ENCODE measurements around the gene SVEP1.

The SVEP1 gene

GRCh38 chr9:110472111-110472510, 107.4 kb downstream of the SVEP1 start:
- no peak overlapping the region for H3K4me2 ChIP-seq (ENCODE audit: insufficient read depth, low read length)
- TF ChIP-seq EZH2 (IDR thresholded peaks at IDR 0.05; ENCODE audit: borderline replicate concordance, low read depth, low read length, severe bottlenecking) (no peak), CTCF (IDR thresholded peaks at IDR 0.05; ENCODE audit: borderline replicate concordance, extremely low read depth, low read length, poor library complexity, severe bottlenecking) (no peak)
- H2AFZ ChIP-seq (ENCODE audit: low read depth, low read length) = no peak overlapping the region
- DNase-seq (no peak), ATAC-seq (ENCODE audit: insufficient read depth, low read depth) (no peak)
- H3K4me3 ChIP-seq (ENCODE audit: low read depth in 1 of 2, low read length in 2 of 2) = no peak overlapping the region
- no peaks in the 10 kb centered on the region for H4K20me1 ChIP-seq (ENCODE audit: insufficient read depth, low read length)
- H3K9me3 ChIP-seq (ENCODE audit: insufficient read depth, low read length, severe bottlenecking) = no peaks in the 10 kb centered on the region
- no peaks in the 10 kb centered on the region for H3K36me3 ChIP-seq (ENCODE audit: insufficient read depth, low read length)
- H3K4me1 ChIP-seq (ENCODE audit: insufficient read depth, low read length) = no peaks in the 10 kb centered on the region
- H3K27ac ChIP-seq (ENCODE audit: low read length) = no peak overlapping the region
- H3K79me2 ChIP-seq (ENCODE audit: insufficient read depth, low read length) = no peaks in the 10 kb centered on the region
- H3K9ac ChIP-seq (ENCODE audit: low read depth, low read length) = no peak overlapping the region
- no peaks in the 10 kb centered on the region for H3K27me3 ChIP-seq (ENCODE audit: insufficient read depth, low read length, poor library complexity)

- no peak overlapping the region for H3K27ac ChIP-seq (ENCODE audit: low read length)
- no peaks in the 10 kb centered on the region for H3K4me1 ChIP-seq (ENCODE audit: insufficient read depth, low read length)
- no peak overlapping the region for H3K9ac ChIP-seq (ENCODE audit: low read depth, low read length)
- no peaks in the 10 kb centered on the region for H3K27me3 ChIP-seq (ENCODE audit: insufficient read depth, low read length, poor library complexity)
- H3K79me2 ChIP-seq (ENCODE audit: insufficient read depth, low read length) = no peaks in the 10 kb centered on the region
- TF ChIP-seq CTCF (IDR thresholded peaks at IDR 0.05; ENCODE audit: borderline replicate concordance, extremely low read depth, low read length, poor library complexity, severe bottlenecking) (no peak), EZH2 (IDR thresholded peaks at IDR 0.05; ENCODE audit: borderline replicate concordance, low read depth, low read length, severe bottlenecking) (no peak)
- no peaks in the 10 kb centered on the region for H3K36me3 ChIP-seq (ENCODE audit: insufficient read depth, low read length)
- no peaks in the 10 kb centered on the region for H3K9me3 ChIP-seq (ENCODE audit: insufficient read depth, low read length, severe bottlenecking)
- H2AFZ ChIP-seq (ENCODE audit: low read depth, low read length) = no peak overlapping the region
- H3K4me2 ChIP-seq (ENCODE audit: insufficient read depth, low read length) = no peak overlapping the region
- ATAC-seq (ENCODE audit: insufficient read depth, low read depth) (no peak), DNase-seq (no peak)
- H4K20me1 ChIP-seq (ENCODE audit: insufficient read depth, low read length) = no peaks in the 10 kb centered on the region
- H3K4me3 ChIP-seq (ENCODE audit: low read depth in 1 of 2, low read length in 2 of 2) = no peak overlapping the region
Observed at GRCh38 chr9:110468950-110469349, 110.6 kb downstream of the SVEP1 start.

GRCh38 chr9:110465190-110465589, 114.4 kb downstream of the SVEP1 start:
- Histone ChIP-seq H3K4me1 (ENCODE audit: insufficient read depth, low read length) (no peaks in the 10 kb centered on the region), H3K4me3 (ENCODE audit: low read depth in 1 of 2, low read length in 2 of 2) (no peak overlapping the region), H3K9me3 (ENCODE audit: insufficient read depth, low read length, severe bottlenecking) (no peaks in the 10 kb centered on the region), H3K36me3 (ENCODE audit: insufficient read depth, low read length) (no peaks in the 10 kb centered on the region), H3K27me3 (ENCODE audit: insufficient read depth, low read length, poor library complexity) (no peaks in the 10 kb centered on the region), H3K4me2 (ENCODE audit: insufficient read depth, low read length) (no peak overlapping the region), H2AFZ (ENCODE audit: low read depth, low read length) (no peak overlapping the region), H3K27ac (ENCODE audit: low read length) (no peak overlapping the region), H4K20me1 (ENCODE audit: insufficient read depth, low read length) (no peaks in the 10 kb centered on the region), H3K79me2 (ENCODE audit: insufficient read depth, low read length) (no peaks in the 10 kb centered on the region), H3K9ac (ENCODE audit: low read depth, low read length) (no peak overlapping the region)
- no peak for DNase-seq
- TF ChIP-seq CTCF (IDR thresholded peaks at IDR 0.05; ENCODE audit: borderline replicate concordance, extremely low read depth, low read length, poor library complexity, severe bottlenecking) (no peak), EZH2 (IDR thresholded peaks at IDR 0.05; ENCODE audit: borderline replicate concordance, low read depth, low read length, severe bottlenecking) (no peak)
- ATAC-seq (ENCODE audit: insufficient read depth, low read depth) = no peak

GRCh38 chr9:110464321-110464720, 115.2 kb downstream of the SVEP1 start:
- Histone ChIP-seq H2AFZ (ENCODE audit: low read depth, low read length) (no peak overlapping the region), H3K4me3 (ENCODE audit: low read depth in 1 of 2, low read length in 2 of 2) (no peak overlapping the region), H3K4me2 (ENCODE audit: insufficient read depth, low read length) (no peak overlapping the region), H3K9me3 (ENCODE audit: insufficient read depth, low read length, severe bottlenecking) (no peaks in the 10 kb centered on the region), H3K79me2 (ENCODE audit: insufficient read depth, low read length) (no peaks in the 10 kb centered on the region), H3K27ac (ENCODE audit: low read length) (no peak overlapping the region), H4K20me1 (ENCODE audit: insufficient read depth, low read length) (no peaks in the 10 kb centered on the region), H3K27me3 (ENCODE audit: insufficient read depth, low read length, poor library complexity) (no peaks in the 10 kb centered on the region), H3K4me1 (ENCODE audit: insufficient read depth, low read length) (no peaks in the 10 kb centered on the region), H3K36me3 (ENCODE audit: insufficient read depth, low read length) (no peaks in the 10 kb centered on the region), H3K9ac (ENCODE audit: low read depth, low read length) (no peak overlapping the region)
- no peak; the same call in 2 of the 3 replicates for ATAC-seq (ENCODE audit: insufficient read depth, low read depth)
- no peak for DNase-seq
- TF ChIP-seq CTCF (IDR thresholded peaks at IDR 0.05; ENCODE audit: borderline replicate concordance, extremely low read depth, low read length, poor library complexity, severe bottlenecking) (no peak), EZH2 (IDR thresholded peaks at IDR 0.05; ENCODE audit: borderline replicate concordance, low read depth, low read length, severe bottlenecking) (no peak)
